HG02759 (cell line): ENCODE data around the gene BANK1.

Experiments
- ATAC-seq: cut with Tn5 transposase; IDR thresholded peaks from one replicate; pipeline ENCODE4 v1.9.1; 2021; ENCODE audit warnings: mild to moderate bottlenecking, moderate library complexity; ENCODE audit not compliant: unreplicated experiment

BANK1 gene, protein sequence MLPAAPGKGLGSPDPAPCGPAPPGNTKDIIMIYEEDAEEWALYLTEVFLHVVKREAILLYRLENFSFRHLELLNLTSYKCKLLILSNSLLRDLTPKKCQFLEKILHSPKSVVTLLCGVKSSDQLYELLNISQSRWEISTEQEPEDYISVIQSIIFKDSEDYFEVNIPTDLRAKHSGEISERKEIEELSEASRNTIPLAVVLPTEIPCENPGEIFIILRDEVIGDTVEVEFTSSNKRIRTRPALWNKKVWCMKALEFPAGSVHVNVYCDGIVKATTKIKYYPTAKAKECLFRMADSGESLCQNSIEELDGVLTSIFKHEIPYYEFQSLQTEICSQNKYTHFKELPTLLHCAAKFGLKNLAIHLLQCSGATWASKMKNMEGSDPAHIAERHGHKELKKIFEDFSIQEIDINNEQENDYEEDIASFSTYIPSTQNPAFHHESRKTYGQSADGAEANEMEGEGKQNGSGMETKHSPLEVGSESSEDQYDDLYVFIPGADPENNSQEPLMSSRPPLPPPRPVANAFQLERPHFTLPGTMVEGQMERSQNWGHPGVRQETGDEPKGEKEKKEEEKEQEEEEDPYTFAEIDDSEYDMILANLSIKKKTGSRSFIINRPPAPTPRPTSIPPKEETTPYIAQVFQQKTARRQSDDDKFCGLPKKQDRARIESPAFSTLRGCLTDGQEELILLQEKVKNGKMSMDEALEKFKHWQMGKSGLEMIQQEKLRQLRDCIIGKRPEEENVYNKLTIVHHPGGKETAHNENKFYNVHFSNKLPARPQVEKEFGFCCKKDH

DNA sequence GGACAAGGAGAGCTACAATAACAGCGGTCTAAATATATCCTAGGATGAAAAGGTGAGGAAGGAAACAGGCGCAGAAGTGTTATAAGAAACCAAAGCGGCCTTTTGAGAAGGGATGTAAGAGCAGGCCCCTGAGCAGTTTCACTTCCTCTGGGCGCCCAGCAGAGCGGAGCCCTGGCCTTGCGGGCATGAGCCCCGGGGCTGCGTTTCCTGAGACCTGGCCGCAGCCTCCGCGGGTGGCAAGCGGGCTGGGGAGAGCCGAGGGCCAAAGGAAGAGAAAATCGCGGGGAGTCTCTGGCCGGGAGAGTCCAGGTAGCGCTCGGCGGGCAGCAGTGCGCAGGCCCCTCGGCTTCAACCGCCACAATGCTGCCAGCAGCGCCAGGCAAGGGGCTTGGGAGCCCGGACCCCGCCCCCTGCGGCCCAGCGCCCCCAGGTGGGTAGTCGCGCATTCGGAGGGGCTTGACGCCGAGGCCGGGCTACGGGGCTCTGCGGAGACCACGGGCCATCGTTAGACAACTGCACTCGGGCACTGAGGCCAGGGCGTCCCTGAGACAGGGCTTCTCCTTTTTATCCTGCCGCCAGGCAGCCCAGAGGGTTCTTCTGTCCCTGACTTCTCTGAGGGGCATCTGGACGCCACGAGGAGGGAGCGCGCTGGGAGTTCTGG lies at the start of gene BANK1:
Gene BANK1 (plus strand): TSS at position 210 of the 661 bp plus-strand sequence. CDS start 151 bp downstream, at position 361.
- peak; percentile 100 for ATAC-seq

DNA sequence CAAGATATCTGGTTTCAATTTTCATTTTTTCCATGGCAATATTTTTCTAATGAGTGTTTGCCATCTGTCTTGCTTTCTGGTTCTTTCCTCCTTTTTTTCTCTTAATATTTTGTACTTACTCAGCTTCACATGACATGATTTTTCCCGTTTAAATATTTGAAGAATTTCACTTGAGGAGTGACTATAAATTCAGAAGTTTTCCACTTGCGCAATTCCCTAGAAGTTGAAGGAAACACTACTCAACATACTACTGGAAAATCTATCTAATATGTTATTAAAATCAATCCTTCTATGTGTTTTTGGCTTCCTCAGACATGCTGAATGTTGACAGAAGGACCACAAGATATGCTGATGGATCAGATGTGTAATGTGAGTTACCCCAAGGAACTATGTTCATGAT lies 36.8 kb upstream of the BANK1 start:
- ATAC-seq, result no peak

- no peak for ATAC-seq
Measured at GRCh38 chr4:101756181-101756580, 34.3 kb upstream of the BANK1 start.

GRCh38 chr4:101761405-101761804 lies 29.1 kb upstream of the BANK1 start:
- ATAC-seq, result no peak

DNA sequence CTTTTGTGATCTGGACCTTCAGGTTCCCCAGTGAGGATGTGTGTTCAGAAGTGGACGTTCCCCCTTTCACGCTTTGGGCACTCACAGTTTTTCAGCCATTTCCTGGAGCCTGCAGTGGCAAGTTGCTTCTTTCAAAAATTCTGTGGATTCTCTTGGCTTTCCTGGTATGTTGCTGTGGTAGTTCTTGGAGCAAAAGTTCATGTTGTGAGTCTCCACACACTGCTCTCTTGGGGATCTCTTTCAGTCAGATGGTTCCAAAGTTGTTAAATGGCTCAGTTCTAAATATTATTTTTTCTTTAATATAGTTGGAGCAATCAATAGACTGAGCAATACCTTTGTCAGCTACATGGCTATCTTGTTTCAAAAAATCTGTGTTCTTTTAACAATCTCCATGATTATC lies 28.5 kb upstream of the BANK1 start:
- no peak for ATAC-seq

DNA sequence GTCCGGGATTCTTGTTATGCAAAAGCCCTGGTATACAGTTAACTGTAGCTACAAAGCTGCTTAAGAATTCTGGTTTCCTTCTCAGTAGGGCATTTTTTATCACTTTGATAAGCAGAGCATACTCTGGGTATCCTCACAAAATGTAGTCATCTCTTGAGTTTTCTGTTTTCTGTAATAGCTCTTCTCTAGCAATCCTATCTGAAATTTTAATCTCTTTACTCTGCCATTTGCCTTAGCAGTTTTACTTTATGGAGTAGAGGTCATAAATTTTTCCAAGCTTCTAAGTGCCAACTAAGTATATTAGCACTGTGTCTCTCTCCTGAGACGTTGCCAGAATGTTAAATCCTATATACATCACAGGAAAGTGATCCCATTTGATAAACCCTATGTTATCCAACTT lies 28.0 kb upstream of the BANK1 start:
- no peak for ATAC-seq

GRCh38 chr4:101763576-101763975 lies 27.0 kb upstream of the BANK1 start:
- ATAC-seq, result no peak

- ATAC-seq, result no peak
Measured at GRCh38 chr4:101774807-101775206, 15.7 kb upstream of the BANK1 start.

DNA sequence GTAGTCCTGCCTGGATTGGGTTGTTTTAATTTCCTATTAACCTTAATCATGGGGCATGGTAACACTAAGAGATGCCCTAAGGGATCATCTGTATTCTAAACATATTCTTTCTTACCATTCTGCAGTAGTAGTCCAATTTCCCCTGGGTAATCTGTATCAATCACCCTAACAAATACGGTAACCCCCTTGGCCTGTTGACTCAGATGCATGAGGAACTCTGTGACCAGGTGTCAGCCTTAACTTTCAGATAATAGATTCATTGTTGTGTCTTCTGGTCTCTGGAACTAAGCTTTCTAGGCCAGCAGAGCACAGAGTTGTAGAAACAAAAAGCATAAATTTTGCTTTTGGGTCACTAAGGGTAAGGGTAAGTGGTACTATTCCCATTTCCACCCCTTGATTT lies 13.1 kb upstream of the BANK1 start:
- peak; percentile 71 for ATAC-seq

DNA sequence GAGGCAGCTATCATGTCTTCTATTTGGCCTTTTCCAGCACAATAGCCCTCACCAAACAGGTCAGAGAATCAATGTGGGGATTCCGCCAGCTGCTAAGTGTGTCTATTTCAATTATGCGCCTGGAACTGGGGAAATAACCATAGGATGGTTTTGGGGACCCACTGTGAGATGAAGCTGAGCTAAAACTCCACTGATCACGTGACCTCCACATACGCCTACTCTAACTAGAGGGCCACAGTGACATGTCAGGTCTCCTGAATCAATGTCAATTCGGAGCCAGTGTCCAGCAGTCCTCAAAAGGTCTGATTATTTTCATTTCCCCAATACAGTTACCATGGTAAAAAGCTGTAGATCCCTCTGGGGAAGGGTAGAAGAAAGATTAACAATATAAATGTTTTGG lies 10.2 kb upstream of the BANK1 start:
- no peak for ATAC-seq

GRCh38 chr4:101782546-101782945 lies 8.0 kb upstream of the BANK1 start:
- ATAC-seq, result no peak

DNA sequence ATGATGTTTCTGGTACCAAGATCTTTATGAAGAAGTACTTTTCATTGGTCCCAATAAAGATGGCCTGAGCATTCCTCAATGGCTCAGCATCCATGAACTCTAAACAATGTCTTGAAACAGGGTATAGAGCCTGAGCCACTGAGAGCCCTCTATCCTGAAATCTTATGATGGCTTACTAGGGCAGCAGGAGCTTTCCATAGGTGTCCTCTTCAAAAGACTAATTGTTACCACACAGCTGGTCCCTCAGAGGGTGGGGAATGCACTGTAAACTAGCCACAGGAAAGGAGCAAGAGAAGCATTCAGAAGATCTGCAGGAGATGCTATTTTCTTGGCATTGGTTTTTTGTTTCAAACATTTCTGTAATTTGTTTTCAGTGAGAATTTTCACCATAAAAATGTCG lies 5.6 kb upstream of the BANK1 start:
- ATAC-seq, result no peak

DNA sequence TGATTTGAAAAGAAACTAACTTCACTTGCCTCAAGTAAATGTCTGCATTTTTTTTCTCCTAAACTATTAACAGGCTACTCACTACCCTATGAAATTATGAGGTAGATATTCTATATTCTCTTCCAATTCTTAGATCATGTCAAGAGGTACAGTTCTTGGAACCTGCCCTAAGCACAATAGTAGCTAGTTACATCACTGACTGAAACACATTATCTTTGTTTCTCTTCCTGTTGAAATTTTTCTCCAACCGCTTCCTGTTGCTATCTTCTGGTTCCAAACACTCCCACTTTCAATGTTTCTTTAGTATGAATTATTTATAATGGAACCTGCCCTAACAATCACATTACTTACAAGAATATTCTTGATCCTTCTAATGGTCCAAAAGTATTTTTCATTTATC lies 5.0 kb upstream of the BANK1 start:
- ATAC-seq, result no peak

GRCh38 chr4:101787701-101788316 lies 2.7 kb upstream of the BANK1 start:
- no peak for ATAC-seq

GRCh38 chr4:101791182-101791558 lies 640 bp downstream of the BANK1 start:
- ATAC-seq, result no peak

DNA sequence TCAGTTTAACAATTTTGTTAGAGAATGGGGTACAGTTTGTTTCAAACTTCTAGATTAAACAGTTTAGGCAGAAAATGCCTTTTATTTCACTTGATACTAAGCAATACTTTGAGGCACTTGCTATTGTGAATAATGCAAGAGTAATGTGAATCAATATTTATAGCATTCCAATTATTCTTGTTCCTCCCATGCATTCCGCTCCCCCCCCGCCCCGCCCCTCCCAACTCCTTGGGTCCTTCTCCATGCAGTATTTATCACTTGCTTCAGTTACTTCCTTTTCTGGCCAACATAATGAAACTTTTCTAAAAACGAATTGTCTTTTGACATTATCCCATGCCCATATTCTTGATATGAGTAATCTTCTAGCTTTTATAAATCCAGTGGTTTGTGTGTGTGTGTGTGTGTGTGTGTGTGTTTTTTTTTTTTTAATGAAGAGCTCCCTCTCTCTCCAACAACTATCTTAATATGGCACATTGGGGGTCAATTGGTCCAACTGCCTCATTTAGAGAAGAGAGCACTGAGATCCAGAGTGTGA lies 1.6 kb downstream of the BANK1 start:
- ATAC-seq, result no peak

GRCh38 chr4:101793397-101793796 lies 2.9 kb downstream of the BANK1 start:
- no peak for ATAC-seq

- no peak for ATAC-seq
Measured at GRCh38 chr4:101794806-101795205, 4.3 kb downstream of the BANK1 start.

GRCh38 chr4:101795704-101796103 lies 5.2 kb downstream of the BANK1 start:
- no peak for ATAC-seq

DNA sequence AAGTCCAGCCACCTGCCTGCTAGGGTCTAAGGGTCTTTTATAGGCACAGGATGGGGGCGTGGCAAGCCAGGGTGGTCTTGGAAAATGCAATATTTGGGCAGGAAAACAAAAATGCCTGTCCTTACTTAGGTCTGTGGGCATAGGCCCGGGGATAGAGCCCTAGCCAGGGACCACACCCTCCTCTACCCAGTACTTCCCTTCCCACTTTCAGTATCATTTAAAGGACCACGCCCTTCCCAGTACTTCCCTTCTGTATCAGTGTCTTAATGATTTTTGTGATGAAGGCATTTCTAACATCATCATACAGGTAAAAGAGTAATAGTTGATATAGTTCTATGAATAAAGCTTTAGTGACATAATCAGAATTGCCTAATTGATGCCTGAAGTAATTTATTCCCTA lies 11.4 kb downstream of the BANK1 start:
- ATAC-seq, result no peak

DNA sequence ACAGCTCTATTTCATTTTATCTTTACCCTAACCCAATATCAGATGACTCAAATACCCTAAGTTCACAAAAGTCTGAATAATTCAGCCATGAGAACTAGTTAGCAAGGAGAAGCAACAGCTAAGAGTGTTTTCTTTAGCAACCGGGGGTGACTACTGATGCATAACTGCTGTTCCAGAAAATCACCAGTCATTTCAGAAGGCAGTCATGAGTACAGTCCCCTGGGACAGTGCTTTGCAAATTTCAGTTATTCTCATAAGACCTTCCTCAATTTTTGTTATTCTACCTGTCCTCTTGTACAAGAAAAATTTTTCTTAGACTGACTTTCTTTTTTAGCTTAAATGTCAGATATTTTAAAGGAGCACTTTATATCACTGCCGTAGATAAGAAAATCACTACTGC lies 16.4 kb downstream of the BANK1 start:
- ATAC-seq, result peak; percentile 98
